Upper lobe of left lung (tissue), 4 donors: ENCODE results near the gene SENP6.

Experiments used
- POLR2AphosphoS5 ChIP-seq, 2 donors: sonication (generic); formaldehyde crosslinking; IDR thresholded peaks; one replicate each; pipeline ENCODE4 v1.5.1; 2017; ENCODE audit warnings: antibody characterized with exemption in 2 of 2
- TF ChIP-seq, protein P1 (sequence below), 6 experiments: fragments of 450-650 bp in 4 of 6; fragments of 200-600 bp in 2 of 6; sonication (generic) in 2 of 6; IDR thresholded peaks; one replicate each; pipeline ENCODE4 v1.5.1; 2016 to 2019; ENCODE audit warnings: antibody characterized with exemption in 6 of 6

DNA sequence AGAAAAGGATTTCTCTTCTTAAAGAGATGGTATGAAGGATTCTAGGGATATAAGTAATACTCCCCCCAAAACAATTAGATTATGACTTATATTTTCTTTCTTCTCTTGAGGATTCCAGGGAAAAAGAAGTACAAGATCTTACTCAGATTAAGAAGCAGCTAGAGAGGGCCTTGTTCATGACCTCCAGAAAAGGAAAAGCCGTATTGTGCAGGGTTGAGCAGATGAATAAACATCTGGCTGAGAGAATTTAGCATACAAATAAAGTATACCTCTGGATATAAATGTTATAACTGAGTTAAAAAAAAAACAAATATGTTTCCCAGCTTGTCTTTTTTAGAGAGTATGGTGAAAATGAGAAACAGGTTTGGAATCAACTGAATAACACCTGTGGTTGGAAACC lies 158.6 kb downstream of the SENP6 start:
- TF ChIP-seq, protein P1, sequence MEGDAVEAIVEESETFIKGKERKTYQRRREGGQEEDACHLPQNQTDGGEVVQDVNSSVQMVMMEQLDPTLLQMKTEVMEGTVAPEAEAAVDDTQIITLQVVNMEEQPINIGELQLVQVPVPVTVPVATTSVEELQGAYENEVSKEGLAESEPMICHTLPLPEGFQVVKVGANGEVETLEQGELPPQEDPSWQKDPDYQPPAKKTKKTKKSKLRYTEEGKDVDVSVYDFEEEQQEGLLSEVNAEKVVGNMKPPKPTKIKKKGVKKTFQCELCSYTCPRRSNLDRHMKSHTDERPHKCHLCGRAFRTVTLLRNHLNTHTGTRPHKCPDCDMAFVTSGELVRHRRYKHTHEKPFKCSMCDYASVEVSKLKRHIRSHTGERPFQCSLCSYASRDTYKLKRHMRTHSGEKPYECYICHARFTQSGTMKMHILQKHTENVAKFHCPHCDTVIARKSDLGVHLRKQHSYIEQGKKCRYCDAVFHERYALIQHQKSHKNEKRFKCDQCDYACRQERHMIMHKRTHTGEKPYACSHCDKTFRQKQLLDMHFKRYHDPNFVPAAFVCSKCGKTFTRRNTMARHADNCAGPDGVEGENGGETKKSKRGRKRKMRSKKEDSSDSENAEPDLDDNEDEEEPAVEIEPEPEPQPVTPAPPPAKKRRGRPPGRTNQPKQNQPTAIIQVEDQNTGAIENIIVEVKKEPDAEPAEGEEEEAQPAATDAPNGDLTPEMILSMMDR (IDR thresholded peaks at IDR 0.05): no peak
- TF ChIP-seq POLR2AphosphoS5 (IDR thresholded peaks at IDR 0.05): no peak
